ENCODE results near the gene ALG12. TPM values are rescaled to one million over a fixed set of nuclear protein-coding genes. Genes with fewer than 3 reads are reported as not detected.

Gene ALG12
- total RNA-seq, 1 donor, result 20.3 TPM

DNA sequence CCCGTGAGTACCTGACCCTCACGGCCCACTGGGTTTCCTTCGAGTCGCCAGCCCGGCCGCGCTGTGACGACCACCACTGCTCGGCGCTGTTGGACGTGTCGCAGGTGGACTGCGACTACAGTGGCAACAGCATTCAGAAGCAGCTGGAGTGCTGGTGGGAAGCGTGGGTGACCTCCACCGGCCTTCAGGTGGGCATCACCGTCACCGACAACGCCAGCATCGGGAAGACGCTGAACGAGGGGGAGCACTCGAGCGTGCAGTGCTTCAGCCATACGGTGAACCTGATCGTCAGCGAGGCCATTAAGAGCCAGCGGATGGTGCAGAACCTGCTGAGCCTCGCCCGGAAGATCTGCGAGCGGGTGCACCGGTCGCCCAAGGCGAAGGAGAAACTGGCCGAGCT is 32.4 kb downstream of the ALG12 start:
- DNase-seq (ENCODE audit: low read depth), result no peak
- TF ChIP-seq, protein P1, sequence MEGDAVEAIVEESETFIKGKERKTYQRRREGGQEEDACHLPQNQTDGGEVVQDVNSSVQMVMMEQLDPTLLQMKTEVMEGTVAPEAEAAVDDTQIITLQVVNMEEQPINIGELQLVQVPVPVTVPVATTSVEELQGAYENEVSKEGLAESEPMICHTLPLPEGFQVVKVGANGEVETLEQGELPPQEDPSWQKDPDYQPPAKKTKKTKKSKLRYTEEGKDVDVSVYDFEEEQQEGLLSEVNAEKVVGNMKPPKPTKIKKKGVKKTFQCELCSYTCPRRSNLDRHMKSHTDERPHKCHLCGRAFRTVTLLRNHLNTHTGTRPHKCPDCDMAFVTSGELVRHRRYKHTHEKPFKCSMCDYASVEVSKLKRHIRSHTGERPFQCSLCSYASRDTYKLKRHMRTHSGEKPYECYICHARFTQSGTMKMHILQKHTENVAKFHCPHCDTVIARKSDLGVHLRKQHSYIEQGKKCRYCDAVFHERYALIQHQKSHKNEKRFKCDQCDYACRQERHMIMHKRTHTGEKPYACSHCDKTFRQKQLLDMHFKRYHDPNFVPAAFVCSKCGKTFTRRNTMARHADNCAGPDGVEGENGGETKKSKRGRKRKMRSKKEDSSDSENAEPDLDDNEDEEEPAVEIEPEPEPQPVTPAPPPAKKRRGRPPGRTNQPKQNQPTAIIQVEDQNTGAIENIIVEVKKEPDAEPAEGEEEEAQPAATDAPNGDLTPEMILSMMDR (IDR thresholded peaks at IDR 0.05; ENCODE audit: insufficient read depth, low read depth, low read length), result no peak
- H3K4me3 ChIP-seq (ENCODE audit: low read depth, low read length), result no peak overlapping the region

DNA sequence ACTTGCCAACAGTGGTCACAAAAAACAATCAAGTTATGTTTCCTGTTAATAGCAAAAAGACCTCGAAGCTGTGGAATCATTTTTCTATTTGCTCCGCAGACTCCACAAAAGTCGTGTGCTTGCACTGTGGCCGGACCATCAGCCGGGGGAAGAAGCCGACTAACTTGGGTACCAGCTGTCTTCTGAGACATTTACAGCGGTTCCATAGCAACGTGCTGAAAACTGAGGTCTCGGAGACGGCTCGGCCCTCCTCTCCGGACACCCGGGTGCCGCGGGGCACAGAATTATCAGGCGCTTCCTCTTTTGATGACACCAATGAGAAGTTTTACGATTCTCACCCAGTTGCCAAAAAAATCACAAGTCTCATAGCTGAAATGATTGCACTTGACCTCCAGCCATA is 33.0 kb downstream of the ALG12 start:
- DNase-seq (ENCODE audit: low read depth), result no peak
- TF ChIP-seq, protein P1 (IDR thresholded peaks at IDR 0.05; ENCODE audit: insufficient read depth, low read depth, low read length), result no peak
- H3K4me3 ChIP-seq (ENCODE audit: low read depth, low read length), result no peak overlapping the region

DNA sequence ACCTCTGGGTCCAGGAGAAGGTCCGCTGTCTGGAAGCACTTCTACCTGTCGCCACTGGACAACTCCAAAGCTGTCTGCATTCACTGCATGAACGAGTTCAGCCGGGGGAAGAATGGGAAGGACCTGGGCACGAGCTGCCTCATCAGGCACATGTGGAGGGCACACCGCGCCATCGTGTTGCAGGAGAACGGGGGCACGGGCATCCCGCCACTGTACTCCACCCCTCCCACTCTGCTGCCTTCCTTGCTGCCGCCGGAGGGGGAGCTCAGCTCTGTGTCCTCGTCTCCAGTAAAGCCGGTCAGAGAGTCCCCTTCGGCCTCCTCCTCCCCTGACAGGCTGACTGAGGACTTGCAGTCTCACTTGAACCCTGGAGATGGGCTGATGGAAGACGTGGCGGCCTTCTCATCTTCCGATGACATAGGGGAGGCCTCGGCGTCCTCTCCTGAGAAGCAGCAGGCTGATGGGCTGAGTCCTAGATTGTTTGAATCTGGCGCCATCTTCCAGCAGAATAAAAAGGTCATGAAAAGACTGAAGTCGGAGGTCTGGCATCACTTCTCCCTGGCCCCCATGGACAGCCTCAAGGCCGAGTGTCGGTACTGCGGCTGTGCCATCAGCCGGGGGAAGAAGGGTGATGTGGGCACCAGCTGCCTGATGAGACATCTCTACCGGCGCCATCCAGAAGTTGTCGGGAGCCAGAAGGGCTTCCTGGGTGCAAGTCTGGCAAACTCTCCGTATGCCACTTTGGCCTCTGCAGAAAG is 33.6 kb downstream of the ALG12 start:
- H3K4me3 ChIP-seq (ENCODE audit: low read depth, low read length), result no peak overlapping the region
- DNase-seq (ENCODE audit: low read depth), result no peak
- TF ChIP-seq, protein P1 (IDR thresholded peaks at IDR 0.05; ENCODE audit: insufficient read depth, low read depth, low read length), result no peak

DNA sequence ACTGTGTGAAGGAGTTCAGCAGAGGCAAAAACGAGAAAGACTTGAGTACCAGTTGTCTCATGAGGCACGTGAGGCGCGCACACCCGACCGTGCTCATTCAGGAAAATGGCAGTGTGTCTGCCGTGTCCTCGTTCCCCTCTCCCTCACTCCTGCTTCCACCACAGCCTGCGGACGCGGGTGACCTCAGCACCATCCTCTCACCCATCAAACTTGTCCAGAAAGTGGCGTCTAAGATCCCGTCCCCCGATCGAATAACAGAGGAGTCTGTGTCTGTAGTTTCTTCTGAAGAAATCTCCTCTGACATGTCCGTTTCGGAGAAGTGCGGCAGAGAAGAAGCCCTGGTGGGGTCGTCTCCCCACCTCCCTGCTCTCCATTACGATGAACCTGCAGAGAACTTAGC is 34.2 kb downstream of the ALG12 start:
- no peak overlapping the region for H3K4me3 ChIP-seq (ENCODE audit: low read depth, low read length)
- TF ChIP-seq, protein P1 (IDR thresholded peaks at IDR 0.05; ENCODE audit: insufficient read depth, low read depth, low read length), result no peak
- DNase-seq (ENCODE audit: low read depth), result no peak

- TF ChIP-seq, protein P1 (IDR thresholded peaks at IDR 0.05; ENCODE audit: insufficient read depth, low read depth, low read length), result no peak
These were observed 35.0 kb downstream of the ALG12 start for GRCh38 chr22:49883294-49883640.

DNA sequence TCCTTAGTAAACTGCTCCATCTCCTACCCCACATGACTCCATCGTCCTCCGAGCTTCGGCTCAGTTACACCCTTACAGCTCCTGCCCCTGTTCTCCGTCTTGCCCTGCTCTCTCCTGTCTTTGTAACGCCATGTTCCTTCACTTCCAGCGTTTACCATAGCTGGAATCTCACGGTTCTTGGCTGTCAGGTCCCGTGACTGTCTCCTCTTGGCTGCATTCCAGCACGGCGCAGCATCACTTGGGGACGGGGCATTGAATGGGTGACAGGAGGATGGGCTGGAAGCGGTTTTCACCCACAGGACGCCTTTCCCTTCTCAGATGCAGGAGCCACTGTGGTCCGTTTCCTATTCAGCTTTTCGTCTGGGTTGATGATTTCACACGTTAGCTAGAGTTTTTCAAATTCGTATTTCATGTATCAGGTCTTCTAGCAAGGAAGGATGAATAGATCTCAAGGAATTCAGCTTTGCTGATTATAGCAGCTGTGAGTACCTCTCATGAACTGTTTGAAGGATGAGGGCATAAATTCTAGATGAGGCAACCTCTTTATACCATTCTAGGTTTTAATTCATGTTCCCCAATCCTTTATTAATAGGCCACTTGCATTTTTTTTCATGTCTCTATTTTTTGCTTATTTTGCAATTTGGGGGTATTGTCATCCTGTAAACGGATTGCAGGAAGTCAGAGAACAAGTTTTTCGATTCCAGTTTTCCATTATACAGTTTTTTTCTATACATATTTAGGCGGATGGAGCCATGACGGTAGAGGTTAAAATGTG is 35.5 kb downstream of the ALG12 start:
- no peak overlapping the region for H3K4me3 ChIP-seq (ENCODE audit: low read depth, low read length)
- no peak for DNase-seq (ENCODE audit: low read depth)
- TF ChIP-seq, protein P1 (IDR thresholded peaks at IDR 0.05; ENCODE audit: insufficient read depth, low read depth, low read length), result no peak

More at GRCh38 chr22:49883294-49883640, 35.0 kb downstream of the ALG12 start:
- no peak for DNase-seq (ENCODE audit: low read depth)
- H3K4me3 ChIP-seq (ENCODE audit: low read depth, low read length), result no peak overlapping the region
